RPMI8226 (cell line): Measurements from ENCODE around the gene KIAA1671.
"Not testable (repeated sequence)": the region's sequence is repeated elsewhere in the genome, so short reads cannot be mapped to it uniquely, and the experiment has no call there.

ENCODE experiments used
- DNase-seq: peaks from one replicate; pipeline ENCODE4 v3.0.0-alpha.2; 2015

The KIAA1671 gene

GRCh38 chr22:24951942-24952836 is at the start of gene KIAA1671:
TSS of gene KIAA1671 (plus strand) at chr22:24952716. CDS start at chr22:25028000, 75,284 bp downstream.
- DNase-seq = peak; percentile 93

GRCh38 chr22:24905909-24906308 is 46.6 kb upstream of the KIAA1671 start:
- DNase-seq = no peak

- DNase-seq = not testable (repeated sequence)
These were observed 45.4 kb upstream of the KIAA1671 start for GRCh38 chr22:24907101-24907500.

- peak; percentile 18 for DNase-seq
These were observed 32.5 kb upstream of the KIAA1671 start for GRCh38 chr22:24920029-24920428.

GRCh38 chr22:24925586-24926427 is 26.7 kb upstream of the KIAA1671 start:
- no peak for DNase-seq

- no peak for DNase-seq
These were observed 26.1 kb upstream of the KIAA1671 start for GRCh38 chr22:24926428-24926725.

GRCh38 chr22:24926849-24927579 is 25.5 kb upstream of the KIAA1671 start:
- DNase-seq = no peak

GRCh38 chr22:24928322-24928721 is 24.2 kb upstream of the KIAA1671 start:
- DNase-seq = no peak

- DNase-seq = no peak
These were observed 21.8 kb upstream of the KIAA1671 start for GRCh38 chr22:24930678-24931077.

GRCh38 chr22:24935771-24936483 is 16.6 kb upstream of the KIAA1671 start:
- no peak for DNase-seq

GRCh38 chr22:24937114-24937513 is 15.4 kb upstream of the KIAA1671 start:
- peak; percentile 60 for DNase-seq

GRCh38 chr22:24938741-24939341 is 13.7 kb upstream of the KIAA1671 start:
- DNase-seq = peak; percentile 70

- peak; percentile 56 for DNase-seq
These were observed 10.2 kb upstream of the KIAA1671 start for GRCh38 chr22:24942301-24942700.

GRCh38 chr22:24944217-24944937 is 8.1 kb upstream of the KIAA1671 start:
- no peak for DNase-seq

GRCh38 chr22:24945430-24945829 is 7.1 kb upstream of the KIAA1671 start:
- DNase-seq = no peak

- DNase-seq = no peak
These were observed 5.1 kb upstream of the KIAA1671 start for GRCh38 chr22:24947383-24947782.

GRCh38 chr22:24947881-24948280 is 4.6 kb upstream of the KIAA1671 start:
- no peak for DNase-seq

- no peak for DNase-seq
These were observed 3.9 kb upstream of the KIAA1671 start for GRCh38 chr22:24948356-24949202.

- DNase-seq = no peak
These were observed 2.1 kb upstream of the KIAA1671 start for GRCh38 chr22:24950272-24950902.

- no peak for DNase-seq
These were observed 394 bp downstream of the KIAA1671 start for GRCh38 chr22:24952837-24953383.
